ENCODE measurements around the gene MRPL39.
"Not testable (repeated sequence)": the region's sequence is repeated elsewhere in the genome, so short reads cannot be mapped to it uniquely, and the experiment has no call there.

Gene MRPL39

GRCh38 chr21:25607151-25608043 is at the start of gene MRPL39:
MRPL39 (minus strand) TSS chr21:25607481; CDS start chr21:25607475, 6 bp downstream.
- ATAC-seq (peak; percentile 95), DNase-seq (peak; percentile 92)

GRCh38 chr21:25656412-25656811 is 49.1 kb upstream of the MRPL39 start:
- no peak for DNase-seq
- no peak for ATAC-seq

GRCh38 chr21:25649146-25649545 is 41.9 kb upstream of the MRPL39 start:
- ATAC-seq: no peak
- DNase-seq: no peak

- ATAC-seq: no peak
Observed at GRCh38 chr21:25647647-25648046, 40.4 kb upstream of the MRPL39 start.

GRCh38 chr21:25646474-25646873 is 39.2 kb upstream of the MRPL39 start:
- no peak for DNase-seq
- no peak for ATAC-seq

More at GRCh38 chr21:25647647-25648046, 40.4 kb upstream of the MRPL39 start:
- DNase-seq: no peak

- DNase-seq (no peak), ATAC-seq (no peak)
Observed at GRCh38 chr21:25643486-25643885, 36.2 kb upstream of the MRPL39 start.

GRCh38 chr21:25640943-25641292 is 33.6 kb upstream of the MRPL39 start:
- DNase-seq (no peak), ATAC-seq (no peak)

GRCh38 chr21:25640202-25640942 is 33.1 kb upstream of the MRPL39 start:
- ATAC-seq: peak; percentile 8
- DNase-seq: peak; percentile 26

GRCh38 chr21:25639551-25640201 is 32.4 kb upstream of the MRPL39 start:
- DNase-seq: peak; percentile 62
- ATAC-seq: peak; percentile 79

- DNase-seq (peak; percentile 52), ATAC-seq (peak; percentile 68)
Observed at GRCh38 chr21:25638660-25639550, 31.6 kb upstream of the MRPL39 start, which contains the start of gene JAM2. JAM2 (plus strand) TSS chr21:25639258; CDS start chr21:25639822, 564 bp downstream.

GRCh38 chr21:25637851-25638659 is 30.8 kb upstream of the MRPL39 start:
- ATAC-seq: no peak
- no peak for DNase-seq

GRCh38 chr21:25636727-25637126 is 29.4 kb upstream of the MRPL39 start:
- ATAC-seq: no peak
- no peak for DNase-seq

GRCh38 chr21:25635310-25635709 is 28.0 kb upstream of the MRPL39 start:
- no peak for ATAC-seq
- DNase-seq: no peak

- ATAC-seq: no peak
Observed at GRCh38 chr21:25632296-25632695, 25.0 kb upstream of the MRPL39 start.

GRCh38 chr21:25626757-25627156 is 19.5 kb upstream of the MRPL39 start:
- ATAC-seq (no peak), DNase-seq (no peak)

More at GRCh38 chr21:25632296-25632695, 25.0 kb upstream of the MRPL39 start:
- DNase-seq: no peak

GRCh38 chr21:25625776-25626555 is 18.7 kb upstream of the MRPL39 start:
- DNase-seq, ATAC-seq: not testable (repeated sequence)

GRCh38 chr21:25625036-25625435 is 17.8 kb upstream of the MRPL39 start:
- ATAC-seq (no peak), DNase-seq (no peak)

GRCh38 chr21:25624511-25624910 is 17.2 kb upstream of the MRPL39 start:
- DNase-seq (no peak), ATAC-seq (no peak)

GRCh38 chr21:25619198-25619597 is 11.9 kb upstream of the MRPL39 start:
- no peak for ATAC-seq
- DNase-seq: no peak

GRCh38 chr21:25615880-25616279 is 8.6 kb upstream of the MRPL39 start:
- no peak for DNase-seq
- no peak for ATAC-seq

Measured in stimulated activated naive CD8-positive, alpha-beta T cell treated with anti-CD3 and anti-CD28 coated beads, Interleukin-15, Interleukin-2, amounts not matched to agents 100 U/mL and 50 U/mL, for 24 hours (primary cell).